HG03565 (cell line): ENCODE results near the gene MYO16.
"Not testable (repeated sequence)": the region's sequence is repeated elsewhere in the genome, so short reads cannot be mapped to it uniquely, and the experiment has no call there.

Experiments used
- ATAC-seq: cut with Tn5 transposase; IDR thresholded peaks from one replicate; pipeline ENCODE4 v1.9.1; 2021; ENCODE audit warnings: mild to moderate bottlenecking, moderate library complexity; ENCODE audit not compliant: unreplicated experiment

The MYO16 gene

GRCh38 chr13:108860418-108860817 lies 231.0 kb downstream of the MYO16 start:
- no peak for ATAC-seq

DNA sequence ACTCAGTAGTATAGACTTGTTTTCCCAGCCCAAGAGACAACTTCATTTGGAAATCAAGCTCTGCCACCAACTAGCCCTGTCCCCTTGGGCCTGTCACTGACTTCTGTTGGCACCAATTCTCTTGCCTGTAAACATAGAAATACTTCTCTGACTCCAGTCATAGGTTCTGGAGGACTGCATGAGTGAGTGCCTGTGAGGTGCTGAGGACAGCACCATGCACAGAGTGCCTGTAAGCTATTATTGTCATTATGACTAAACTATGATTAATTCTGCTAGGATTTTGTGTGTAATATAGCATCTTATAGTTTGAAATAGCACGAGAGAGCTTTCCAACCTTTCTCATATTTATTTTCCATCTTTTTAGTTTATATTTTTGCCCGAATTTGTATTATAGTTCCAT lies 247.9 kb downstream of the MYO16 start:
- ATAC-seq, result no peak

DNA sequence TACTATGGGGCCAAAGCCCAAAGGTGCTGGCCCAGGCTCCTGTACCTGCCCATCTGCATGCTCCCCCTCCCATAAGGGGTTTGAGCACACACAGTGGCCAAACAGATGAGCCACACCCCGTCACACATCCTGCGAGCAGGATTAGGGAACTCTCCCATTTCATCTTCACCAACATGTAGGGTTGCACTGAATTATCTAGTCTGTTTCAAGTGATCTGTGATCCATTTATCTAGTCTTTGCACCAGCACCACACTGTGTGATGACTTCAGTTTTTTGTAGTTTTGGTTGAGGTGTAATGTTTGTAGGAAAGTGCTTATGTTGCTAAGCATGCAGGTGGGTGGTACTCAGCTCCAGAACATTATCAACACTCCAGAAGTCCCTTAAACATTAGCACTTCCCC lies 249.3 kb downstream of the MYO16 start:
- no peak for ATAC-seq

GRCh38 chr13:108889324-108889984 lies 260.0 kb downstream of the MYO16 start:
- ATAC-seq, result no peak

GRCh38 chr13:108895220-108895704 lies 265.9 kb downstream of the MYO16 start:
- peak; percentile 50 for ATAC-seq

DNA sequence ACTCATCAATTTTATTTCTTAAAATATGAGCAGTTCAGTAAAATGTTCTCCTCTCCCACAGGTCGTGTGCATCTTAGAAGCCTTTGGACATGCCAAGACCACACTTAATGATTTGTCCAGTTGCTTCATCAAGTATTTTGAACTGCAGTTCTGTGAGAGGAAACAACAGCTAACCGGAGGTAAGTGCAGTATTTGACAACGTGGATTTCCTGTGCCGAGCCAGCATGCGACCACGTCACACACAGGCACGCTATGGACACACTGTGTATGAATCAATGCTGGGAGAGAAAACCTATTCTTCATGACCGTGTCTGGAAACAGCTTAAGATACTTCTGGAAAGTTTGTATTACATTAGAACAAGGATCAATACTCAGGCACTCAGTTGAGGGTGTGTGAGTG lies 268.5 kb downstream of the MYO16 start:
- ATAC-seq, result no peak

GRCh38 chr13:108902405-108903155 lies 273.2 kb downstream of the MYO16 start:
- ATAC-seq, result no peak

DNA sequence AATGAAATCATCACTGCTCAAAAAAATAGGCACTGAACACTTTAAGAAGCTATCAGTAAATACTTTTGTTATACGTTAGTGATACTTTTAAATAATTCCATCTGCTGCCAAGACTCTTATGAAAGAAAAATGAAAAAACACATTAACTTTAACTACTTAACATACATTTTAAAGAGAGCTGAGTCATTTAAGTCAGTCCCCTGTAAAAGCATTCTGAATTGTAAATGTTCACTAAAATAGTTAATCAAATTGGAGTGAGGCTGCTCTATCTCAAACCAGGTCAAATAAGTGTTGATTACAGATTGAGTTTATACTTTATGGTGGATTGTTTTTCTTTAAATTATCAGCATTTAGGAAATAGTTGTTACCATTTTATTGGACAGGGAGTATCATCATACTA lies 274.2 kb downstream of the MYO16 start:
- ATAC-seq, result no peak

DNA sequence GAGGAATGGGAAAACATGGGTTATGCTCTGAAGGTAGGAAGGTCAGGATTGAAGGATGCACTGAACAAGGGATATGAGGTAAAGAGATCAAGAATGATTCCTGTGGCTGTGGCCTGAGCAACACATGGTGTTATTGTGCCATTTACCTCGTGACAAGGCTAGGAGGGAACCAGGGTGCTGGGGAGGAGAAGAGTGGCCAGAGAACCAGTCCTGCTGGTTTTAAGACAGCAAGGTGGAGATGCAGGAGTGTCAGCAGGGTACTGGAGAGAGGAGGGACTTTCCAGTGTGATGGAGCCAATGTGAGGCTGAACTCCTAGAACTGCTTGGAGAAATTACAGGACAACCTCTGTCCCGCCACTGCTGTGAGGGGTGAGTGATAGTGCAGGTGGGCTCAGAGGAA lies 282.4 kb downstream of the MYO16 start:
- no peak for ATAC-seq

DNA sequence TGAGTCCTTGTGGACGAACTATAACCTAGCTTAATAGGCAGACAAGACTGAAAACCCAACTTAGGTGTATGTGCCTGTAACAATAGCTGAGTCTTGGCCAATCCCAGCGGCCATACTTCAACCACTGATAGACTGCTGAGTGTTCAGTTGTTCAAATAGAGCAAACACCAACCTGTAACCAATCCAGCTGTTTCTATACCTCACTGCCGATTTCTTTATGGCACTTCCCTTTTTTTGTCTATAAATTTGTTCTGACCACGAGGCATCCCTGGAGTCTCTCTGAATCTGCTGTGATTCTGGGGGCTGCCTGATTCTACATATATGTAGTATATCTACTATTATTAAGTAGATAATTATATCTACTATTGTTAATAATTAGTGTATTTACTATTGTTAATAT lies 284.3 kb downstream of the MYO16 start:
- not testable (repeated sequence) for ATAC-seq

GRCh38 chr13:108915095-108915633 lies 285.8 kb downstream of the MYO16 start:
- ATAC-seq, result no peak

- ATAC-seq, result peak; percentile 88
These were observed 286.5 kb downstream of the MYO16 start for GRCh38 chr13:108915634-108916512.

DNA sequence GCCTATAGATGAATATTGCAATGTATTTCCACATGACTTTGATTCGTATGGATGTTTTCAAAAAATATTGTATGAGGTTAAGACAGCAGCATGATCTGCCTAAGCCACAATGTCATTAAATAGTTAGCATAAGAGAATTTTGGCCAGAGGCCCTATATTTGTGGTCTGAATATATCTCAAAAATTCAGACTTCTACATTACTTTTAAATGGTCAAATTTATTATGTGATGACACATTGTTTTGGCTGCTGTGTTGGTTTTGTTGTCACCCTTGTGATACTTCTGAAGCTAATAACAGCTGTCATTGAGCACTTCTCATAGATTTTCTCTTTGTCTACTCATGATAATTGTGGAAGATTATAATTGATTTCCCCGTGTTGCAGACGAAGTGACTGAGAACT lies 288.2 kb downstream of the MYO16 start:
- ATAC-seq, result no peak

- no peak for ATAC-seq
These were observed 289.9 kb downstream of the MYO16 start for GRCh38 chr13:108919036-108919907.

DNA sequence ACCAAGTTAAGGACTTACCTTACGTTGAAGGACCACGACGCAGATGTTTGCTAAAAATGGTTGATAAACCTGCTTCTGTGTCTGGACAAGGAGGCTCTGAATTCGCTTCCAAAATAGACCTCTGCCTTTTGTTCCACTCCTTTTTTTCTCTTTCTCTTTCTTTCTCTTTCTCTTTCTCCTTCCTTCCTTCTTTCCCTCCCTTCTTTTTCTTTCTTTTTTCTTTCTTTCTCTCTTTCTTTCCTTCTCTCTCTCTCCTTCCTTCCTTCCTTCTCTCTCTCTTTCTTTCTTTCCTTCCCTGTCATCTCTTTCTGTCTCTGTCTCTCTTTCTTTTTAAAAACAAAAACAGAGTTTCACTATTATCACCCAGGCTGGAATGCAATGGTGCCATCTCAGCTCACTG lies 290.7 kb downstream of the MYO16 start:
- no peak for ATAC-seq

DNA sequence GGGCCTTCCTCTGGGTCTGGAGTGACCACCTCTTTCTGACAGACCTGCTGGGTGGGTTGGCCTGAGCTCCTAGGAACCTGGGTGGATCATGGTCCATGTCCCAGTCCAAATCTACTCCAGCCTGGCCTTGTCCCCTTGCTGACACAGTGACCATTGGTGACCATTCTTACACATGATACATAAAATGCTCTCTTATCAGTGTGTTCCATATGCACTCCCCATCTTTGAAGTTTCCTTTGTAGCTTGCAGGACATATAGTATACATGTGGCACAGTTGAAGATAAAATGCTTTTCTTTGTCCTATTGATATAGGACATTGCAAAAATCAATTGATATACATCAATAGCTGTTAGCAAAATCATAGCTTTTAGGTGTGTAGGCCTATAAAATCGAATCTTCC lies 291.8 kb downstream of the MYO16 start:
- no peak for ATAC-seq

- ATAC-seq, result no peak
These were observed 292.7 kb downstream of the MYO16 start for GRCh38 chr13:108922108-108922507.

GRCh38 chr13:108923386-108924047 lies 294.1 kb downstream of the MYO16 start:
- ATAC-seq, result no peak

DNA sequence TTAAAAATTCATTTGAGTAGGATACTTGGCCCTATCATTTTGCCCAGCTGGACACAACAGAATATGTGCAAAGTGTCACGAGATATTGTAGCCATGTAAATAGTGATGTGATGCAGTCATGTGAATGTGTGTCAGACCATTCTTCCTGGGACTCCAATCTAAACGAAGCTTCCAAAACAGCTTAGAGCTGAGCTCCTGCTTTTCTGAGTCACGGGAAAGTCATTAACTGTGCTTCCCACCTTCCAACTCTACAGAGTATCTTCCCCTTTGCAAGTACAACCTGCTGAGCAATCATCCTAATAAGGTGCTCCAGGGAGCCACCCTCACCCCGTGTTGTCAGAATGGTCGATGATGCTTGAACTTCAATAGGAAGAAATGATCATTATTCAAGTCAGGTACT lies 294.7 kb downstream of the MYO16 start:
- ATAC-seq, result no peak

DNA sequence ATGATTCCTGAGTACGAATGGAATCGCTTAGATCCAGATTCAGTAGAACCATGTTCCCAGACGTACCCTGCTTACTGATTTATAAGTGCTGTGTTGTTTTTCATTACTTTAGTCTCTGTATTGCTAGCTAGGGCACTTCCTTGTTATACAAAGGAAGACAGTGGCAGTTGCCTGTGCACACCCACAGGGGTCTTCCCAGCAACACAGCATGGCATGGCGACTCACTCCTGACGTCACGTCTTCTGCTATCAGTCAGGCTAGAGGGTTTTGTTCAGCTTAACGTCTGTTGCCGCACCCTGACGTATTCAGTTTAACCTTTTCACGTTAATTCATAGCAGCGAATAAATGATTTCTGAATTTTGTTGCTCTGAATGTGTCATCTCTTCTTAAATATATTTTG lies 295.1 kb downstream of the MYO16 start:
- ATAC-seq, result no peak
